Ishikawa (cell line): Measurements from ENCODE around the gene ARHGEF10L.

Source experiments
- EGR1 ChIP-seq: IDR thresholded peaks from 2 replicates; pipeline ENCODE4 v1.6.1; 2012
- RAD21 ChIP-seq: IDR thresholded peaks from 2 replicates; pipeline ENCODE4 v1.6.1; 2012; ENCODE audit warnings: low read depth

GRCh38 chr1:17689011-17689410 lies 149.5 kb downstream of the ARHGEF10L start:
- TF ChIP-seq EGR1, result no peak
- no peak for TF ChIP-seq RAD21
